Neutrophil (primary cell): ENCODE data around the gene LPP.

Source experiments
- H3K27ac ChIP-seq: fragments of 200-600 bp; sonication (generic); 2 replicates; pipeline ENCODE4 v1.5.1; 2016; ENCODE audit warnings: mild to moderate bottlenecking, moderate library complexity
- H3K27me3 ChIP-seq: fragments of 200-600 bp; sonication (generic); 2 replicates; pipeline ENCODE4 v1.6.0; 2016; ENCODE audit warnings: mild to moderate bottlenecking
- H3K36me3 ChIP-seq: fragments of 200-600 bp; sonication (generic); 2 replicates; pipeline ENCODE4 v1.5.1; 2017
- H3K4me1 ChIP-seq, 2 experiments: fragments of 200-600 bp in 1 of 2; sonication (generic) in 1 of 2; 1 replicate in 1 of 2; 2 replicates in 1 of 2; pipeline versions ENCODE4 v1.5.1 to v1.6.1; 2013 to 2016; ENCODE audit warnings: low read depth in 1 of 2, low read length in 1 of 2, mild to moderate bottlenecking in 1 of 2, moderate library complexity in 1 of 2; ENCODE audit not compliant: control insufficient read depth in 1 of 2, insufficient read depth in 1 of 2
- H3K4me3 ChIP-seq, 2 experiments: fragments of 200-600 bp in 1 of 2; sonication (generic) in 1 of 2; 1 replicate in 1 of 2; 2 replicates in 1 of 2; pipeline ENCODE4 v1.5.1; 2013 to 2016; ENCODE audit warnings: low read depth in 1 of 2, low read length in 1 of 2, mild to moderate bottlenecking in 1 of 2, moderate library complexity in 1 of 2
- H3K9me3 ChIP-seq: fragments of 200-600 bp; sonication (generic); 2 replicates; pipeline ENCODE4 v1.5.1; 2016
- TF ChIP-seq, protein P1 (sequence below): fragments of 200-600 bp; sonication (generic); IDR thresholded peaks from 2 replicates; pipeline ENCODE4 v1.5.1; 2016; ENCODE audit warnings: antibody characterized with exemption

Gene LPP

DNA sequence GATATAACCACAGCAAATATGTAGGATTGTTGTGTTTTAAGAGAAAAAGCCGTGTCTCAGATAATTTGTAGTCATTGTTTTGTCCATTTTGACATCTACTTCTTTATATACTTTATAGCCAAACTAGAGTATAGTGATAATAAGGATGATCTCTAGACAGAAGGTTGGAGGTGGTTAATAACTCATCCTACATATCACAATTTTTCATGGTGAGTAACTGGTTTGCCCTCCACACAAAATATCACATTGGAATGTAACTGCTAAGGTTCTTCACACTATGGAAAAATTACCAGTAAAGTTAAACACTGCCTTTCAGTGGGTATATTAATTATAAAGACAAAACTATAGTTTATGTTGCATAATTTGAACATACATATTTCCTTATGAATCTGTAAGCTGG is 380.7 kb downstream of the LPP start:
- Histone ChIP-seq H3K27me3 (no peaks in the 10 kb centered on the region), H3K36me3 (no peaks in the 10 kb centered on the region), H3K4me3 (no peak overlapping the region), H3K9me3 (no peaks in the 10 kb centered on the region), H3K27ac (no peak overlapping the region), H3K4me1 (peaks cover 15 to 18% of the 10 kb centered on the region in 2 experiments)
- TF ChIP-seq, protein P1, sequence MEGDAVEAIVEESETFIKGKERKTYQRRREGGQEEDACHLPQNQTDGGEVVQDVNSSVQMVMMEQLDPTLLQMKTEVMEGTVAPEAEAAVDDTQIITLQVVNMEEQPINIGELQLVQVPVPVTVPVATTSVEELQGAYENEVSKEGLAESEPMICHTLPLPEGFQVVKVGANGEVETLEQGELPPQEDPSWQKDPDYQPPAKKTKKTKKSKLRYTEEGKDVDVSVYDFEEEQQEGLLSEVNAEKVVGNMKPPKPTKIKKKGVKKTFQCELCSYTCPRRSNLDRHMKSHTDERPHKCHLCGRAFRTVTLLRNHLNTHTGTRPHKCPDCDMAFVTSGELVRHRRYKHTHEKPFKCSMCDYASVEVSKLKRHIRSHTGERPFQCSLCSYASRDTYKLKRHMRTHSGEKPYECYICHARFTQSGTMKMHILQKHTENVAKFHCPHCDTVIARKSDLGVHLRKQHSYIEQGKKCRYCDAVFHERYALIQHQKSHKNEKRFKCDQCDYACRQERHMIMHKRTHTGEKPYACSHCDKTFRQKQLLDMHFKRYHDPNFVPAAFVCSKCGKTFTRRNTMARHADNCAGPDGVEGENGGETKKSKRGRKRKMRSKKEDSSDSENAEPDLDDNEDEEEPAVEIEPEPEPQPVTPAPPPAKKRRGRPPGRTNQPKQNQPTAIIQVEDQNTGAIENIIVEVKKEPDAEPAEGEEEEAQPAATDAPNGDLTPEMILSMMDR = no peak

GRCh38 chr3:188537606-188538005 is 383.6 kb downstream of the LPP start:
- no peak overlapping the region for H3K4me3 ChIP-seq
- H3K27ac ChIP-seq = peak overlapping the region; percentile 71
- H3K27me3 ChIP-seq = no peaks in the 10 kb centered on the region
- H3K36me3 ChIP-seq = no peaks in the 10 kb centered on the region
- TF ChIP-seq, protein P1 = no peak
- no peaks in the 10 kb centered on the region for H3K9me3 ChIP-seq
- H3K4me1 ChIP-seq = peaks cover 16 to 25% of the 10 kb centered on the region in 2 experiments

DNA sequence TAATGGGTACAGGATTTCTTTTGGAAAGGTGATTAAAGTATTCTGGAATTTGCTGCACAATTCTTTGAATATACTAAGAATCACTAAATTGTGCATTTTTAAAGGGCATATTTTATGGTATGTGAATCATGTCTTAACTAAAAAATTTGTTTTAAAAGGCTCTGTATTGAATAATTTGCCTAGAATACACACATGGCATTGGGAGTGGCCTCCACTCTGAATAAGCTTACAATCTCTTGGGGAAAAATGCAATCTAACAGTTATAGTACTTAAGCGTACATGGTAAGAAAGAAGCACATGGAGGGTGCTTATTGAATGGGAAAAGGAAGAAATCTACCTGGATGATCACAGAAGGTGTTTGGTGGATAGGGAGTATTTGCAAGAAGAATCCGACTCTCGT is 385.1 kb downstream of the LPP start:
- Histone ChIP-seq H3K27me3 (no peaks in the 10 kb centered on the region), H3K27ac (no peak overlapping the region), H3K36me3 (no peaks in the 10 kb centered on the region), H3K9me3 (no peaks in the 10 kb centered on the region), H3K4me3 (no peak overlapping the region), H3K4me1 (peaks cover 20 to 29% of the 10 kb centered on the region in 2 experiments)
- TF ChIP-seq, protein P1 = no peak

DNA sequence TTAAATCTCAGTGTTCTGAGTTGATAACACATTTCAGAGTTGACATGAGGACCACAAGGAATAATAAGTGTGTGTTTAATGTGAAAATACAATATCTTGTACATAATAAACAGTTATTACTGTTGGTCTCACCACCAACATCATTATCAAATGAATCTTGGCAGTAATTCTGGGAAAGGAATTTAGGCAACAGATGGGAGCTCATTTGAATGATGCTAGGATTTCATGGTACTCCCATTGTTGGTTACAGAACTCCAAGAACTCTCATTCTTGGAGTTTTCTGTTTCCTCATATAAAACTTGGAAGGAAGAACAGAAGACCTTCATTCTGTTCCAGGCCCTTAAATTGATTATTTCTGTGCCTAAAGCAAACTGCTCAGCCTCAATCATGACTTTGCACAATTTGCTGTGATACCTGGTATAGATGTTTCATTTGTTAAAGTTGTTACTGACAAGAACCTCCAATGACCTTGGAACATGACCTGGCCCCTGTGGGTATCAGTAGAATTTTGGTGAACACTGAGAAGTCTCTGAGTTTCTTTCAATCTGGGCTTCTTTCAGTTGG is 385.8 kb downstream of the LPP start:
- H3K27me3 ChIP-seq = no peaks in the 10 kb centered on the region
- peaks cover 20 to 29% of the 10 kb centered on the region in 2 experiments for H3K4me1 ChIP-seq
- no peak overlapping the region for H3K27ac ChIP-seq
- H3K4me3 ChIP-seq = no peak overlapping the region
- H3K36me3 ChIP-seq = no peaks in the 10 kb centered on the region
- no peaks in the 10 kb centered on the region for H3K9me3 ChIP-seq
- TF ChIP-seq, protein P1 = no peak

GRCh38 chr3:188542196-188542595 is 388.2 kb downstream of the LPP start:
- Histone ChIP-seq H3K4me3 (no peak overlapping the region), H3K4me1 (peaks cover 14 to 29% of the 10 kb centered on the region in 2 experiments), H3K27me3 (no peaks in the 10 kb centered on the region), H3K36me3 (no peaks in the 10 kb centered on the region), H3K9me3 (no peaks in the 10 kb centered on the region), H3K27ac (no peak overlapping the region)
- TF ChIP-seq, protein P1 = no peak

DNA sequence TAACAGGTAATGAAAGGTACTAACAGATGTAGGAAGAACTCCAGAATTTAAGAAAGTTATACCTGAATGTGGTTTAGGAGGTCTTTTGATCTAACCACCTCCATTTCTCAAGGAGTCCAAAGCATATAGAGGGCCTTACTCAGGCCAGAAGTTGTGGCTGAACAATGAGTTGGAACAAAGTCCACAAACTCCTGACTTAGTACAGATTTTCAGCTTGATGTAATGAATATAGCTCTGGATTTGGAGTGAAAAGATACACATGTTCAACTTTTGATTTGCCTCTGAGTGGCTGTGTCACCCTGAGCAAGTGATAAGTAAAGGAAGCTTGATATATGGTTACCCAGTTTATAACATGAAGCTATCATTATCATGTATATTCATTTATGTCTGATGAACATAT is 390.1 kb downstream of the LPP start:
- Histone ChIP-seq H3K36me3 (no peaks in the 10 kb centered on the region), H3K9me3 (no peaks in the 10 kb centered on the region), H3K4me3 (no peak overlapping the region), H3K27ac (no peak overlapping the region), H3K4me1 (peaks cover 4 to 20% of the 10 kb centered on the region in 2 experiments), H3K27me3 (no peaks in the 10 kb centered on the region)
- TF ChIP-seq, protein P1 = no peak
